HepG2 (cell line): Measurements from ENCODE around the gene SP3. TPM values are rescaled to one million over a fixed set of nuclear protein-coding genes. Genes with fewer than 3 reads are reported as not detected.

ENCODE experiments used
- ATAC-seq: fragments of 200-7000 bp; cut with Tn5 transposase; 3 replicates; pipeline ENCODE4 v1.9.1; 2020; ENCODE audit warnings: mild to moderate bottlenecking, moderate library complexity
- BruUV-seq: library from RNA; stranded (reverse); fragments of 400-500 nt; replicated peaks from 2 replicates; lab custom pipeline; 2021; lab: Mats Ljungman, UMichigan
- CTCF ChIA-PET: fragments of 300-600 bp; formaldehyde crosslinking; extraction: SDS; loops from one replicate; lab custom pipeline; 2021; ENCODE audit warnings: low total read pairs, inconsistent platforms, low intra/inter-chr PET ratio; lab: Yijun Ruan, JAX
- POLR2A ChIA-PET: fragments of 350-600 bp; sonication (Branson Sonifier 250); formaldehyde crosslinking; loops from one replicate; lab custom pipeline; 2020; ENCODE audit warnings: antibody characterized with exemption, inconsistent platforms; lab: Yijun Ruan, JAX
- DNase-seq: peaks from one replicate; pipeline ENCODE4 v3.0.0-alpha.2; 2015; ENCODE audit warnings: low spot score
- FAIRE-seq: peaks from 3 replicates; lab custom pipeline; 2011; peaks lifted over from hg19 to GRCh38; lab: Jason Lieb, UNC
- H2AFZ ChIP-seq: one replicate; pipeline ENCODE4 v1.6.1; 2011; ENCODE audit warnings: low read length, inconsistent platforms
- H3K27ac ChIP-seq: fragments of 300-600 bp; 3 replicates; pipeline ENCODE4 v1.8.0; 2011; ENCODE audit warnings: mixed run types, mild to moderate bottlenecking, mixed read lengths, low read length, inconsistent platforms; ENCODE audit not compliant: insufficient read depth; ENCODE audit errors: extremely low read length
- H3K27me3 ChIP-seq, 2 experiments: fragments of 200-600 bp in 1 of 2; 2 replicates in 1 of 2; 3 replicates in 1 of 2; pipeline versions ENCODE4 v1.6.0 to v1.8.0; 2011; ENCODE audit warnings: low read length in 2 of 2, mild to moderate bottlenecking in 2 of 2, moderate library complexity in 2 of 2, inconsistent platforms in 1 of 2; ENCODE audit not compliant: insufficient read depth in 2 of 2, control insufficient read depth in 1 of 2
- H3K36me3 ChIP-seq, 2 experiments: fragments of 200-600 bp in 1 of 2; replicated peaks in 1 of 2; 2 replicates in 1 of 2; 3 replicates in 1 of 2; pipeline versions ENCODE4 v1.5.1 to v1.8.0; 2011; ENCODE audit warnings: low read length in 2 of 2, inconsistent platforms in 1 of 2; ENCODE audit not compliant: insufficient read depth in 2 of 2, control insufficient read depth in 1 of 2
- H3K4me1 ChIP-seq: 2 replicates; pipeline ENCODE4 v1.5.1; 2012; ENCODE audit warnings: low read length, inconsistent platforms; ENCODE audit not compliant: insufficient read depth
- H3K4me2 ChIP-seq: 2 replicates; pipeline ENCODE4 v1.6.0; 2011; ENCODE audit warnings: low read depth, low read length, inconsistent platforms
- H3K4me3 ChIP-seq, 3 experiments: fragments of 200-600 bp in 1 of 3; sonication (generic), shearing (Covaris generic) in 1 of 3; replicated peaks in 1 of 3; 2 replicates each; pipeline ENCODE4 v1.5.1; 2011 to 2016; ENCODE audit warnings: low read length in 3 of 3, inconsistent platforms in 2 of 3, low read depth in 2 of 3, mild to moderate bottlenecking in 2 of 3, control low read depth in 1 of 3, mixed read lengths in 1 of 3; ENCODE audit not compliant: insufficient read depth in 1 of 3
- H3K79me2 ChIP-seq: one replicate; pipeline ENCODE4 v1.6.1; 2011; ENCODE audit warnings: low read length, inconsistent platforms; ENCODE audit not compliant: insufficient read depth
- H3K9ac ChIP-seq: 2 replicates; pipeline ENCODE4 v1.6.0; 2011; ENCODE audit warnings: mild to moderate bottlenecking, low read depth, low read length, inconsistent platforms; ENCODE audit not compliant: insufficient read depth
- H3K9me3 ChIP-seq: 2 replicates; pipeline ENCODE4 v1.5.1; 2012; ENCODE audit warnings: mild to moderate bottlenecking, low read length
- H4K20me1 ChIP-seq: 2 replicates; pipeline ENCODE4 v1.6.0; 2011; ENCODE audit warnings: inconsistent platforms, mild to moderate bottlenecking, low read length, moderate library complexity; ENCODE audit not compliant: insufficient read depth
- BATF2 ChIP-seq: sonication (generic); formaldehyde crosslinking; IDR thresholded peaks from 2 replicates; pipeline ENCODE4 v1.8.0; 2022; ENCODE audit warnings: mild to moderate bottlenecking, missing genetic modification reagents, moderate library complexity
- BCL6 ChIP-seq: IDR thresholded peaks from 2 replicates; pipeline ENCODE4 v1.6.1; 2016; ENCODE audit warnings: missing genetic modification reagents, missing compliant biosample characterization
- DMTF1 ChIP-seq: sonication (generic); formaldehyde crosslinking; IDR thresholded peaks from 2 replicates; pipeline ENCODE4 v1.4.0; 2020; ENCODE audit warnings: mild to moderate bottlenecking, missing genetic modification reagents
- HDAC1 ChIP-seq: sonication (generic); formaldehyde crosslinking; IDR thresholded peaks from 2 replicates; pipeline ENCODE4 v1.5.1; 2020; ENCODE audit warnings: mild to moderate bottlenecking, missing genetic modification reagents
- HMG20A ChIP-seq: IDR thresholded peaks from 2 replicates; pipeline ENCODE4 v1.6.1; 2016; ENCODE audit warnings: borderline replicate concordance
- HNF1B ChIP-seq: sonication (generic); formaldehyde crosslinking; IDR thresholded peaks from 2 replicates; pipeline ENCODE4 v1.5.1; 2020; ENCODE audit warnings: mild to moderate bottlenecking, moderate library complexity, missing genetic modification reagents
- HNRNPH1 ChIP-seq: fragments of 200-400 bp; formaldehyde crosslinking; optimal IDR thresholded peaks from 2 replicates; pipeline ENCODE3; 2017; ENCODE audit warnings: mild to moderate bottlenecking, low read depth, low read length
- SAFB2 ChIP-seq: sonication (generic); formaldehyde crosslinking; IDR thresholded peaks from 2 replicates; pipeline ENCODE4 v1.5.1; 2020; ENCODE audit warnings: missing genetic modification reagents, low read depth, mild to moderate bottlenecking, borderline replicate concordance
- TCF7 ChIP-seq: sonication (generic); IDR thresholded peaks from 2 replicates; pipeline ENCODE4 v1.6.1; 2016; ENCODE audit warnings: antibody characterized with exemption, low read depth
- ZNF34 ChIP-seq: sonication (generic); formaldehyde crosslinking; IDR thresholded peaks from 2 replicates; pipeline ENCODE4 v1.4.0; 2020; ENCODE audit warnings: mild to moderate bottlenecking, missing genetic modification reagents, borderline replicate concordance
- ZNF446 ChIP-seq: sonication (generic); formaldehyde crosslinking; IDR thresholded peaks from 2 replicates; pipeline ENCODE4 v1.5.0; 2020; ENCODE audit warnings: mild to moderate bottlenecking, missing genetic modification reagents
- ZNF550 ChIP-seq: sonication (generic); formaldehyde crosslinking; IDR thresholded peaks from 2 replicates; pipeline ENCODE4 v1.4.0; 2020; ENCODE audit warnings: mild to moderate bottlenecking, missing genetic modification reagents, borderline replicate concordance
- ZNF672 ChIP-seq: sonication (generic); formaldehyde crosslinking; IDR thresholded peaks from 2 replicates; pipeline ENCODE4 v1.8.1; 2022; ENCODE audit warnings: missing genetic modification reagents
- ZNF883 ChIP-seq: sonication (generic); formaldehyde crosslinking; IDR thresholded peaks from 2 replicates; pipeline ENCODE4 v1.5.1; 2020; ENCODE audit warnings: mild to moderate bottlenecking, missing genetic modification reagents; ENCODE audit errors: not compliant biosample characterization
- WGBS: methylation state at CpG from one replicate; pipeline ENCODE4 v1.1.6; 2017; ENCODE audit warnings: low lambda C conversion rate; 5-methylcytosine and 5-hydroxymethylcytosine counted together
- in situ Hi-C: cut with HindIII; loops from 2 replicates; pipeline ENCODE4 v1.10.0; 2017; ENCODE audit warnings: low pct_unique_long_range_greater_than_20kb; ENCODE audit not compliant: extremely low pct_ligation_motif_present
- intact Hi-C: fragments of 100-400 bp; cut with micrococcal nuclease; formaldehyde crosslinking; loops from one replicate; pipeline ENCODE4 v1.10.0; 2022; ENCODE audit not compliant: unreplicated experiment
- polyA plus RNA-seq, 8 experiments: library from polyadenylated mRNA; depleted of rRNA in 3 of 8; stranded (reverse) in 7 of 8; unstranded in 1 of 8; fragments of >200 nt; fragmentation: Illumina TruSeq in 4 of 8; extraction: Trizol in 4 of 8; gene quantifications; 2 replicates each; pipeline versions ENCODE4 v1.2.1 to v1.2.3, GENCODE V29; 2011 to 2016; ENCODE audit warnings: low read depth in 4 of 8, missing spikeins in 1 of 8, mixed read lengths in 1 of 8; ENCODE audit not compliant: insufficient read depth in 1 of 8
- total RNA-seq, 5 experiments: library from RNA; depleted of rRNA; stranded (reverse); fragments of >200 nt; fragmentation: Illumina TruSeq; extraction: Trizol; gene quantifications; 2 replicates each; pipeline ENCODE4 v1.2.3, GENCODE V29; 2016; ENCODE audit warnings: low read depth in 1 of 5

SP3 gene
- total and polyA plus RNA-seq, 2 of the 13 experiments (the other 11 are each of a cell fraction or from before 2014, with no cell fraction given) = 57.3 to 132 TPM

- peaks cover 90% of the 10 kb centered on the region for H3K79me2 ChIP-seq
- in situ Hi-C loops = no loop called here
- TF ChIP-seq ZNF672 = no peak
- TF ChIP-seq HDAC1 (CRISPR knock-in tag) = no peak
- no peak for TF ChIP-seq TCF7
- no peak for TF ChIP-seq ZNF446 (CRISPR knock-in tag)
- TF ChIP-seq HMG20A = no peak
- TF ChIP-seq HNRNPH1 = no peak
- TF ChIP-seq BATF2 (CRISPR knock-in tag) = no peak
- no peak for TF ChIP-seq ZNF34 (CRISPR knock-in tag)
- no peak for TF ChIP-seq DMTF1 (CRISPR knock-in tag)
- TF ChIP-seq HNF1B = no peak
- no peak for TF ChIP-seq ZNF883 (CRISPR knock-in tag)
- TF ChIP-seq ZNF550 = no peak
- no peak for TF ChIP-seq BCL6 (CRISPR knock-in tag)
- no peak for TF ChIP-seq SAFB2 (CRISPR knock-in tag)
These were observed 5.8 kb downstream of the SP3 start for GRCh38 chr2:173959358-173959884.

More at GRCh38 chr2:173959358-173959884, 5.8 kb downstream of the SP3 start:
- no TSS peak for BruUV-seq
- ChIA-PET POLR2A (interaction anchor here (1.6 kb wide), 1 partner anchor 12 kb away, joined by 4 read pairs; no protein-coding TSS in a partner anchor), CTCF (no interaction called here)
- DNase-seq (no peak), ATAC-seq (no peak), FAIRE-seq (no peak)
- intact Hi-C loops = no loop called here
- H4K20me1 ChIP-seq = peaks cover 68% of the 10 kb centered on the region
- H3K4me2 ChIP-seq = peak overlapping the region; percentile 50
- H3K4me1 ChIP-seq = peaks cover 59% of the 10 kb centered on the region
- 87% methylated on average over 16 of the region's 16 CpGs for WGBS
- no peak overlapping the region; a peak in 1 of 6 replicates for H3K4me3 ChIP-seq
- peaks cover 7 to 31% of the 10 kb centered on the region in 2 experiments for H3K36me3 ChIP-seq
- H3K27me3 ChIP-seq = no peaks in the 10 kb centered on the region; a peak in 1 of 5 replicates
- H3K9ac ChIP-seq = no peak overlapping the region
- H3K27ac ChIP-seq = no peak overlapping the region
- H3K9me3 ChIP-seq = no peaks in the 10 kb centered on the region
- H2AFZ ChIP-seq = no peak overlapping the region
